ENCODE data around the gene POC1A. TPM values are rescaled to one million over a fixed set of nuclear protein-coding genes. Genes with fewer than 3 reads are reported as not detected.

POC1A gene
- total RNA-seq, 1 experiment from 2014 or later = 29.0 TPM

- Mint-ChIP-seq H3K4me3 (no peak overlapping the region), H3K27ac (peak overlapping the region in 1 of 3 experiments; percentile 89; a peak in 3 of 7 replicates), H3K9me3 (no peaks in the 10 kb centered on the region), H3K36me3 (ENCODE audit: insufficient read depth in 1 of 3, low read depth in 3 of 3) (peaks cover 8 to 27% (median 23%) of the 10 kb centered on the region in 3 experiments; a peak in 6 of 7 replicates), H3K4me1 (peaks cover 6 to 26% of the 10 kb centered on the region in 2 experiments), H3K27me3 (ENCODE audit: low read depth) (no peaks in the 10 kb centered on the region)
- Histone ChIP-seq H4K8ac (replicated peaks; ENCODE audit: insufficient read length, low read depth, low read length) (no peak overlapping the region), H2AK5ac (ENCODE audit: insufficient read length, low read length) (no peak overlapping the region), H3K4me2 (ENCODE audit: insufficient read depth, insufficient read length, low read length) (no peak overlapping the region), H3K23me2 (ENCODE audit: insufficient read length, low read depth, low read length, poor library complexity, severe bottlenecking) (no peaks in the 10 kb centered on the region), H3K79me2 (ENCODE audit: insufficient read depth, low read length) (no peaks in the 10 kb centered on the region), H3T11ph (ENCODE audit: low read length) (no peak overlapping the region), H3K27me3 (ENCODE audit: insufficient read depth, low read length) (no peaks in the 10 kb centered on the region), H3K27ac (ENCODE audit: insufficient read length, low read depth, low read length) (no peak overlapping the region), H2AFZ (ENCODE audit: low read length) (no peak overlapping the region), H2BK120ac (ENCODE audit: low read depth, low read length, poor library complexity, severe bottlenecking) (no peak overlapping the region), H4K20me1 (ENCODE audit: control insufficient read depth, insufficient read depth, insufficient read length) (no peaks in the 10 kb centered on the region), H3K23ac (ENCODE audit: insufficient read length, low read depth, low read length) (no peak overlapping the region), H2BK12ac (ENCODE audit: insufficient read length, low read depth, low read length) (no peak overlapping the region), H3K56ac (ENCODE audit: insufficient read length, low read depth, low read length) (no peak overlapping the region), H4K91ac (ENCODE audit: insufficient read length, low read depth, low read length) (no peak overlapping the region), H3K4me1 (ENCODE audit: insufficient read depth, low read length) (no peaks in the 10 kb centered on the region), H3K9ac (ENCODE audit: extremely low read depth, insufficient read length, low read length) (no peak overlapping the region), H4K5ac (ENCODE audit: insufficient read length, low read depth, low read length) (no peak overlapping the region), H3K79me1 (ENCODE audit: insufficient read depth, low read depth, low read length, poor library complexity, severe bottlenecking) (no peaks in the 10 kb centered on the region), H3K18ac (ENCODE audit: insufficient read length, low read depth, low read length) (no peak overlapping the region), H2BK5ac (ENCODE audit: insufficient read length, low read length) (no peak overlapping the region), H3K14ac (ENCODE audit: insufficient read depth, low read length) (no peak overlapping the region), H3K9me3 (ENCODE audit: control insufficient read depth, low read depth, low read length) (no peaks in the 10 kb centered on the region), H2BK20ac (ENCODE audit: low read depth, low read length, poor library complexity, severe bottlenecking) (no peak overlapping the region), H2BK15ac (ENCODE audit: low read depth, low read length) (no peak overlapping the region), H3K4ac (ENCODE audit: low read depth, low read length) (no peak overlapping the region)
- DNase-seq = no peak
- no CpG with 5 or more reads among the region's 8 CpGs for WGBS (ENCODE audit: extremely low coverage, insufficient read length, low lambda C conversion rate)
- peak; percentile 50 for TF ChIP-seq CTCF (conservative IDR thresholded peaks at IDR 0.05)
Measured at GRCh38 chr3:52090933-52091468, 63.2 kb downstream of the POC1A start.

All from H9 (cell line).